Renal cortex interstitium (tissue), 3 donors: ENCODE measurements around the gene DPPA2. TPM values are rescaled to one million over a fixed set of nuclear protein-coding genes. Genes with fewer than 3 reads are reported as not detected.

Source experiments
- polyA plus RNA-seq, 3 donors: library from polyadenylated mRNA; unstranded; fragments of 120-200 nt; gene quantifications; one replicate each; pipeline ENCODE4 v1.2.1, GENCODE V29; 2013; ENCODE audit not compliant: insufficient read length in 3 of 3

DPPA2 gene
- polyA plus RNA-seq, 3 donors = 0.90 to 0.93 (median 0.92) TPM

Other genes with a start within 250 kb of the DPPA2 start
- under 1 TPM; 0.57 to 0.78 (median 0.59) TPM for gene MORC1, start 198.4 kb downstream of the DPPA2 start, polyA plus RNA-seq
- gene C3orf85, start 179.8 kb downstream of the DPPA2 start, polyA plus RNA-seq = 10 to 100 TPM; 16.4 to 23.7 (median 21.3) TPM
- 1 to 10 TPM; 2.9 to 4.8 (median 3.9) TPM for gene DPPA4, start 21.0 kb upstream of the DPPA2 start, polyA plus RNA-seq